ENCODE measurements around the gene CARS1. TPM values are rescaled to one million over a fixed set of nuclear protein-coding genes. Genes with fewer than 3 reads are reported as not detected.

CARS1 gene
- total and polyA plus RNA-seq, 10 of the 15 experiments (the other 5 are each of a cell fraction or from before 2014, with no cell fraction given), result 7.8 to 60.6 (median 45.7) TPM

GRCh38 chr11:3102641-3102921, 45.4 kb upstream of the CARS1 start:
- CTCF ChIA-PET, result no interaction called here

More at GRCh38 chr11:3102641-3102921, 45.4 kb upstream of the CARS1 start:
- TF ChIP-seq TCF7 (IDR thresholded peaks at IDR 0.05; ENCODE audit: borderline replicate concordance), result no peak
- no peak for TF ChIP-seq RFX5 (IDR thresholded peaks at IDR 0.05; ENCODE audit: low read depth, low read length)
- TF ChIP-seq STAT1 (conservative IDR thresholded peaks at IDR 0.05), result no peak
- no peak for TF ChIP-seq IRF3 (IDR thresholded peaks at IDR 0.05)
- no peak for TF ChIP-seq GATAD2B (conservative IDR thresholded peaks at IDR 0.05; ENCODE audit: low read depth)
- no peak for TF ChIP-seq MTA2 (IDR thresholded peaks at IDR 0.05; ENCODE audit: low read depth)
- TF ChIP-seq USF2 (IDR thresholded peaks at IDR 0.05; ENCODE audit: borderline replicate concordance, low read depth, low read length), result no peak
- Histone ChIP-seq H3K9ac (ENCODE audit: control insufficient read depth, insufficient read depth, low read length) (no peak overlapping the region), H2AFZ (ENCODE audit: control insufficient read depth, low read depth, low read length) (no peak overlapping the region), H3K27me3 (replicated peaks in 1 of 2; ENCODE audit: control insufficient read depth in 2 of 2, insufficient read depth in 2 of 2, low read length in 1 of 2) (no peaks in the 10 kb centered on the region; a peak in 1 of 4 replicates), H3K36me3 (ENCODE audit: control insufficient read depth in 2 of 2, insufficient read depth in 2 of 2, low read length in 1 of 2) (no peaks in the 10 kb centered on the region), H3K4me1 (ENCODE audit: control insufficient read depth, insufficient read depth, low read length) (no peaks in the 10 kb centered on the region), H3K4me3 (no peak overlapping the region), H3K27ac (ENCODE audit: control insufficient read depth, insufficient read depth) (no peak overlapping the region), H3K9me3 (replicated peaks; ENCODE audit: control insufficient read depth, insufficient read depth, low read length) (no peaks in the 10 kb centered on the region), H3K4me2 (ENCODE audit: control insufficient read depth, insufficient read depth) (no peak overlapping the region), H4K20me1 (ENCODE audit: control insufficient read depth, insufficient read depth) (no peaks in the 10 kb centered on the region), H3K79me2 (ENCODE audit: control insufficient read depth, insufficient read depth, low read length) (no peaks in the 10 kb centered on the region)
- intact Hi-C loops (cut with micrococcal nuclease; ENCODE audit: unreplicated experiment) (no loop called here), in situ Hi-C loops (cut with MboI) (no loop called here)
- DNase-seq (ENCODE audit: low read depth, low spot score) (no peak), ATAC-seq (no peak), FAIRE-seq (no peak)
- RAD21 ChIA-PET (ENCODE audit: unreplicated experiment), result no interaction called here
- POLR2A ChIA-PET, result no interaction called here
- WGBS (ENCODE audit: insufficient coverage, insufficient replicate concordance, low lambda C conversion rate, missing lambda C conversion rate), result 25% methylated on average over 5 of the region's 5 CpGs
- no TSS peak for BruUV-seq (replicated peaks)
- SMC1A ChIA-PET (ENCODE audit: uncharacterized antibody, unreplicated experiment), result no interaction called here

Measured in GM12878 (cell line).